ES-I3 (cell line): ENCODE measurements around the gene LRRFIP1.
"Not testable (repeated sequence)": the region's sequence is repeated elsewhere in the genome, so short reads cannot be mapped to it uniquely, and the experiment has no call there.

Source experiments
- H3K36me3 ChIP-seq: 2 replicates; pipeline ENCODE4 v1.6.1; 2013; ENCODE audit warnings: mild to moderate bottlenecking, low read length, control low read depth, moderate library complexity; ENCODE audit not compliant: insufficient read depth
- H3K4me1 ChIP-seq: 2 replicates; pipeline ENCODE4 v1.6.1; 2013; ENCODE audit warnings: mild to moderate bottlenecking, control low read depth, low read length; ENCODE audit not compliant: insufficient read depth
- H3K9ac ChIP-seq: 2 replicates; pipeline ENCODE4 v1.6.1; 2013; ENCODE audit warnings: low read depth, mild to moderate bottlenecking, low read length, moderate library complexity
- H3K9me3 ChIP-seq: 2 replicates; pipeline ENCODE4 v1.6.1; 2013; ENCODE audit warnings: mild to moderate bottlenecking, low read length, moderate library complexity; ENCODE audit not compliant: control insufficient read depth, insufficient read depth

LRRFIP1 gene

DNA sequence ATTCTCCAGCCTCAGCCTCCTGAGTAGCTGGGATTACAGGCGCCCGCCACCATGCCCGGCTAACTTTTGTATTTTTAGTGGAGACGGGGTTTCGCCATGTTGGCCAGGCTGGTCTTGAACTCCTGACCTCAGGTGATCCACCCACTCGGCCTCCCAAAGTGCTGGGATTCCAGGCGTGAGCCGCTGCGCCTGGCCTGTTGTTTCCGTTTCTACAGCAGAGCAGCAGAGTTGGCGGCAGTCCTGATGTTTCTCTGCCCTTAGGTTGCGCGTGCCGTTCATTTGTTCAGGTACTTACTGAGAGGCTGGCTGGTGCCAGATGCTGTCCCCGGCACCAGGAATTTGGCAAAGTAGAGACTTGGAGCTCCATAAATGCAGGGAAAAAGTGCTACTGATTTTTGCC is 123.1 kb downstream of the LRRFIP1 start:
- not testable (repeated sequence) for H3K9ac ChIP-seq, H3K4me1 ChIP-seq, H3K9me3 ChIP-seq
- peaks cover 17% of the 10 kb centered on the region for H3K36me3 ChIP-seq

DNA sequence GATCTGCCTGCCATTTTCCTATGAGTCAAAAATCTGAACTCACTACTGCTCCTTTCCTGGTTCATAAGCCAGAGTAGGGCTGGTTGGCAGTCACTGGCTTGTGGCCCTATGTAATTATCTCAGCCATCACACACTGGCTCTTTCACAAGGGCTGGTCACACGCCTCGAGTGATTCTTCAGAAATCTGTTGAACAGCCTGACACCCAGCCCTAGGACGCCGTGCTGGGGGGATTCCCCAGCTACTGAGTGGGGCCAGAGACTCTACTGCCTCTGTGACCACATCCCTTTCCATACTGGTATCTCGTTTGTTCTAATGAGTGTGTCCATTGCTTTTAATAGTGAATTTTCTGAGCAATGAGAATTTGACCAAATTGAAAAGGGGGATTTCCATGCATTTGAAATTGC is 125.4 kb downstream of the LRRFIP1 start:
- peaks cover 30% of the 10 kb centered on the region for H3K36me3 ChIP-seq
- no peaks in the 10 kb centered on the region for H3K9me3 ChIP-seq
- no peaks in the 10 kb centered on the region for H3K4me1 ChIP-seq
- H3K9ac ChIP-seq: no peak overlapping the region

DNA sequence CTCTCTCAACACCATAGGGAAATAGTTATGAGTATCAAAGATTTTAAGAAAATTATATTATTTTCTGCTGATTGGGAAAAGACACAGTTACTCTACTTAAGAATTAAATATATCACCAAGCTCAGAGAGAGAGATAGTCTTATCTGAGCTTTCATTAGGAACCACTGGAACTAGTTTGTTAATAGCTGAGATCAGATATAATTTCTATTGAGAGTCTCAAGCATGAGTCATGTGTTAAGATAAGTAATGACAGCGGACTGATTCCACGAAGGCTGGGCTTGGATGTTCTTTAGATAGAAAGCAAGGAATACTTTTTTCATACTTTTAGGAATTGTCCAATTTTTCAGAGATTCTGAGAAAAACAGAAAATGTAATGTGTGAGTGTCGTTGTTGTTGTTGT is 126.8 kb downstream of the LRRFIP1 start:
- Histone ChIP-seq H3K36me3 (peaks cover 22% of the 10 kb centered on the region), H3K4me1 (no peaks in the 10 kb centered on the region), H3K9ac (no peak overlapping the region), H3K9me3 (no peaks in the 10 kb centered on the region)

DNA sequence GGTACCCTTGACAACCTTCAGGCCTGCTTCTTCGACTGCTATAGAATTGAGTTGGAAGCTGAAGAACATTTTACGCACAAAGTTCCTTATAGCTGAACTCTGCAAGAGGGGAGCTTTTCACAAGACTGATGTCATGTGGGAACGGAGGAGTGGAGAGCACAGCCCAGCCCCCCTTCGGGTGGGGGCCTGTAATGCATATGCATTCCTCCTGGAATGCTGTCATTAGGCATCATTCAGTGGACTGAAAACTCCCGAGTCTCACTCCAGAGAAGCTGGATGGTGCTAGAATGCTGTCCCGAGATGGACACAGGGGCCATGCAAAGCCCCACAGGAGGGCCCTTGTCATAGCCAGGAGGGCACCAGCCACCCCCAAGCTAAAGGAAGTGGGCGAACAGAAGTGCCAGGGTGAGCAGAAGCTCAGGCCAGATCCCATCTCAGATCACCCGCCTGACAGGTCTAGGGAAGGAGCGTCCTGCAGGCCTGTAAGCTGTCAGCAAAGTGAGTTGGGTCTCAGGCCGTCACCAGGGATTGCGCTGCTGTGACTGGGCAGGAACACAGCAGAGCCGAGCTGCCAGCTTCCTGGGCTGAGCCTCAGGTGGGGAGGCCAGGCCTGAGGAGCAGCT is 127.3 kb downstream of the LRRFIP1 start:
- Histone ChIP-seq H3K36me3 (peaks cover 22% of the 10 kb centered on the region), H3K9ac (no peak overlapping the region), H3K4me1 (no peaks in the 10 kb centered on the region), H3K9me3 (no peaks in the 10 kb centered on the region)

DNA sequence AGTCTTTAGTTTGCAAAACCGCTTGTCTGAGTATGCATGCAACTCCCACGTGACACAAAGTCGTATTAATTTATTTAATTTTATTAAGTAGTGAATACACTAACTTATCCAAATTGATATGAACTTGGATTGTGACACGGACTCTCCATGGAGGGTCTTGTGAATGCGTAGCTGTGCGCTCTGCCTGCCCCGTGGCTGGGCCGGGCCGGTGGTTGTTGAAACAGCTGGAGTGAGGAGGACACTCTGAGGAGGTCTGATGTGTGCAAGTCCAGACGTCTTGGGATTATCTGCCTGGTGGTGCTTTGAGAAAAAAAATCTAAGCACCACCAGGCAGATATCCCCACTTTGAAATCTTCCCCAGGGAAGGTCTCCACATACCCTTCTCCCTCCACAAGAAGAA is 130.2 kb downstream of the LRRFIP1 start:
- H3K9ac ChIP-seq: no peak overlapping the region
- H3K36me3 ChIP-seq: peaks cover 32% of the 10 kb centered on the region
- no peaks in the 10 kb centered on the region for H3K9me3 ChIP-seq
- H3K4me1 ChIP-seq: no peaks in the 10 kb centered on the region

DNA sequence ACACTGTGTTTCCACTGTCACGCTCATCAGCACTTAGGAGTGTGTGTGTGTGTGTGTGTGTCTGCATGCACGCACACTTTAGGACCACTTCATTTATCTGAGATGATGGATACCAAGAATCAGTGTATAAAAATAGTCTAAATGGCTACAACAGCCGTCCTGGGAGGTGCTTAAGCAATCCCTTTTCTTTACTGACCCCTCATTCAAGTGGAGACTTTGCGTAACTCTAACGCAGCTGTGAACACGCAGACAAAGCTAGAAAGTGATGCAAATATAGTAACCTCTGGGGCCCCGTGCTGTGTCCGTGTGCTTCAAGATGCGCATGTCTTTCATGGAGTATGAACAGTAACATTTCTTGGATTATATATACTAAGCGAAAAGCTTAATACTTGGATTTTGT is 130.8 kb downstream of the LRRFIP1 start:
- H3K9me3 ChIP-seq: no peaks in the 10 kb centered on the region

DNA sequence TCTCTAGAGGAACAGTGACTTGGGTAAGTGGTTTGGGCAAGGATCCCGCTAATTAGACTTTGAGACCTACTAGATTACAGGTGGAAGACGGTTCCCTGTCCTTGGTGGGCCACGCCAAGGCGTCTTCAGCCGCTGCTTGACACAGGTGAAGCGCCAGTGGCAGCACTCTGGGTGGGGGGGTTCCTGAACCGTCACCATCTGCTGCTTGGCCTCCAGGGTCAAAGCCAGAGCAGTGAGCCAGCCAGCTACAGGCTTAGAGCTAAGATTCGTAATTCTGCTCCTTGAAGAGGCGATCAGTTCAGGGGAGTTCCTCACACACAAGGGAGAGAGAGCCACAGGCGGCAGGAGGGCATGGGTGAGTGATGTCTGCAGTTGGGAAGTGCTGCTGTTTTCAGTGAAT is 131.8 kb downstream of the LRRFIP1 start:
- no peaks in the 10 kb centered on the region for H3K9me3 ChIP-seq
- H3K4me1 ChIP-seq: no peaks in the 10 kb centered on the region
- peaks cover 32% of the 10 kb centered on the region for H3K36me3 ChIP-seq
- H3K9ac ChIP-seq: no peak overlapping the region

More for the DNA sequence above, 130.8 kb downstream of the LRRFIP1 start:
- peaks cover 32% of the 10 kb centered on the region for H3K36me3 ChIP-seq
- no peak overlapping the region for H3K9ac ChIP-seq
- no peaks in the 10 kb centered on the region for H3K4me1 ChIP-seq

DNA sequence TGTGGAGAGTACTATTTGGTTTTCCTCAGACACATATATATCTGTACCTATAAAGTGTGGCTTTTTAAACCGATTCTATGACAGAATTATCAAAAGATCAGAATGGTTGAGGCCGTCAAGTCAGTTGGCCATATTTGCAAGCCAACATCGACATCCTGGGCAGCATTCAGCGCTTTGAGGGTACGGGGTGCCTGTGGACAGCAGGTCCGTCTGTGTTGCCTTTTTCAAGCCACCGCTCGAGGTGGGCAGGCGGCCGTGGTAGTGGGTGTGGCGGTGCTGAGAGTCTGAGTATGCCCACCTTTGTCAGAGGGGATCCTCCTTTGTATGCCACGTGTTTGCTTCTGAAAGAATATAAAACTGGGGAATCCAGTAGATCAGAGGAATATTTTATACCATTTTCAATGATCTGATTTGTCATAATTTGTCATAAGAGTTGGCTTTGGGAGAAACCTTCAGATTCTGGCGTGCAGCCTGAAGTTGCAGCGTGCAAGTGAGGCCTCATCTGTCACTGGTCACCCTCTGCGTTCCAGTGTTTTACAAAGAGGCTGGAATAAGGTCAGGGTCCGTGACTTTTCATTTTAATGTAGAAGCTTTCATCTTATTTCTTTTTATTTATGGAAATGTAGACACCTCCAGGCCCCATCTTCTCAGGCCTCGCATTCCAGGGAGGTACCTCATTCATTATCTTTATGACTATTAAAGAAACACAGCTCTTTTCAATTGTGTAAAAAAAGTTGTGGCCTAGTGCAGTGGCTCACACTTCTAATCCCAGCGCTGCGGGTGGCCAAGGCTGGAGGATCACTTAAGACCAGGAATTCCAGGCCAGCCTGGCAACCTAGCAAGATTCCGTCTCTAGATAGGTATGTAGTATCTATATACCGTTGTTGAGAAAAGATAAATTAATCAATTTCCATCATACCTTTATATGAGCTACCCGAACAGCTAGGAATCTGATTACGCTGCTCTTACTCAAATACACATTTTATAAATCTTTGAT is 133.4 kb downstream of the LRRFIP1 start:
- no peaks in the 10 kb centered on the region for H3K4me1 ChIP-seq
- no peaks in the 10 kb centered on the region for H3K9me3 ChIP-seq
- peaks cover 30% of the 10 kb centered on the region for H3K36me3 ChIP-seq
- no peak overlapping the region for H3K9ac ChIP-seq

DNA sequence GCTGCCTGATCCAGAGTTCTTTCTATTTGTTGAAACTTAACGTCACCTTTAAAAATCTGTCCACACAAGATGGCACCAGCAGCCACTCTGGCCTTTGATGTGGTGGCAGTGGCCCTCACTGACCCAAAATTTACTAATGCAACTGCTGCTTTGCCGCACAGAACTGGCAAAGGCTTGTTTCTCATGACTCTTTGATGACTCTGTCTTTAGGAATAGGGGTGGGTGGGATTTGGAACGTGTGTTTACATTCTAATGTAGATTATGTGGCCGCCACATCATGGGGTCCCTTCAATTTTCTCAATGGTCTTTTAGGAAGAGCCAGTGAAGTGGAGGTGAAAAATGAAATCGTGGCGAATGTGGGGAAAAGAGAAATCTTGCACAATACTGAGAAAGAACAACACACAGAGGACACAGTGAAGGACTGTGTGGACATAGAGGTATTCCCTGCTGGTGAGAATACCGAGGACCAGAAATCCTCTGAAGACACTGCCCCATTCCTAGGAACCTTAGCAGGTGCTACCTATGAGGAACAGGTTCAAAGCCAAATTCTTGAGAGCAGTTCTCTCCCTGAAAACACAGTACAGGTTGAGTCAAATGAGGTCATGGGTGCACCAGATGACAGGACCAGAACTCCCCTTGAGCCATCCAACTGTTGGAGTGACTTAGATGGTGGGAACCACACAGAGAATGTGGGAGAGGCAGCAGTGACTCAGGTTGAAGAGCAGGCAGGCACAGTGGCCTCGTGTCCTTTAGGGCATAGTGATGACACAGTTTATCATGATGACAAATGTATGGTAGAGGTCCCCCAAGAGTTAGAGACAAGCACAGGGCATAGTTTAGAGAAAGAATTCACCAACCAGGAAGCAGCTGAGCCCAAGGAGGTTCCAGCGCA is 135.2 kb downstream of the LRRFIP1 start:
- not testable (repeated sequence) for H3K4me1 ChIP-seq, H3K9me3 ChIP-seq, H3K9ac ChIP-seq
- peaks cover 13% of the 10 kb centered on the region for H3K36me3 ChIP-seq

DNA sequence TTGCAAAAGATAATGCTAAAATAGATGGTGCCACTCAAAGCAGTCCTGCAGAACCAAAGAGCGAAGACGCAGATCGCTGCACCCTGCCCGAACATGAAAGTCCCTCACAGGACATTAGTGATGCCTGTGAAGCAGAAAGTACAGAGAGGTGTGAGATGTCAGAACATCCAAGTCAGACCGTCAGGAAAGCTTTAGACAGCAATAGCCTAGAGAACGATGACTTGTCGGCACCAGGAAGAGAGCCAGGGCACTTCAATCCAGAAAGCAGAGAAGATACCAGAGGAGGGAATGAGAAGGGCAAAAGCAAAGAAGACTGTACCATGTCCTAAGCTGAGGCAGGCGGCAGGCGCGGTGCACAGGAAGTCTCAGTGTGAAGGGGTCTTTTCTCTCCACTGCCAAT is 136.4 kb downstream of the LRRFIP1 start:
- Histone ChIP-seq H3K9me3 (no peaks in the 10 kb centered on the region), H3K36me3 (peaks cover 13% of the 10 kb centered on the region), H3K9ac (no peak overlapping the region), H3K4me1 (no peaks in the 10 kb centered on the region)

DNA sequence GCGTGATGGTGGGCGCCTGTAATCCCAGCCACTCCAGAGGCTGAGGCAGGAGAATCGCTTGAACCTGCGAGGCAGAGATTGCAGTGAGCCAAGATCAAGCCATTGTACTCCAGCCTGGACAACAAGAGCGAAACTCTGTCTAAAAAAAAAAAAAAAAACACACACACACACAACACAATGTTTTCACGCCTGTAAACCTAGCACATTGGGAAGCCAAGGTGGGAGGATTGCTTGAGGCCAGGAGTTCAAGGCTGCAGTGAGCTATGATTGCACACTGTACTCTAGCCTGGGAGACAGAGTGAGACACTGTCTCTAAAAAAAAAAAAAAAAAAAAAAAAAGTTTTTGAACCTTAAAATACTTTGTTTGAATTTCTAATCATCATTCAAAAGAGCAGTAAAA is 137.7 kb downstream of the LRRFIP1 start:
- peaks cover 14% of the 10 kb centered on the region for H3K36me3 ChIP-seq
- not testable (repeated sequence) for H3K9ac ChIP-seq, H3K9me3 ChIP-seq, H3K4me1 ChIP-seq

DNA sequence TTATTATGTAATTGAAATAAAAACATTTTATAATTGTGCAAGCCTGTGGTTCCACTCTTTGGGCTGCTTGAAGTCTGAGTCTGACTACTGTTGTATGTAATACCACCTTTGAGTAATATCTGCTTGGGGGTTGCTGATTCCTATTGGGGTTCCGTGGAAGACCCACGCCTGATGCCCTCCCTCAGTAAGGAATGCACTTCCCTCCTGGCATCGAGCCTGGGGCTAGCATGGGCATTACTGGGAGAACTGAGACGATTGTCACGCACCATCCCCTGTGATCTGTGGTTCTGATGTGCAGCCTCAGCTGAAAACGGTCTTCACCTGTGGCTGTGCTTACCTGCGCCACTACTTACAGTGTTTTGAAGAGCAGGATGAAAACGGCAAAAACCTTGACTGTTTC is 138.5 kb downstream of the LRRFIP1 start:
- no peak overlapping the region for H3K9ac ChIP-seq
- peaks cover 8% of the 10 kb centered on the region; the same call in 1 of the 2 replicates for H3K36me3 ChIP-seq

DNA sequence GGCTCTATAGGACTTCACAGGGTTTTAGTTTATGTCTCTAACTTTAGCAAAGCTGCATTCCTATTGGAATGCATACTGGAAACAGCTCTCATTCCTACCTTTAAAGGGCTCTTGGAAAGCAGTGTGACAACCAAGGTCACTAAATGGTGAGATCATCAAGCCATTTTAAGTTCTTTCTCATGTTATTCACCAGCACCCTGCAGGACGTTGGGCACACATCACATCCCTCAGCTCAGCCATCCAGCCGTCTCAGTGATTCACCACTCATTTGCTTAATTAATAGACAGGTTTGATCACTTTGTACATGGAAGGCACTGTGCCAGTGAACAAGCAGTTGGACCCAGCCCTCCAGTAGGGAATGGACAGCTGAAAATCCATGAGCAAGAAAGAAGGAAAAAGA is 139.0 kb downstream of the LRRFIP1 start:
- no peak overlapping the region for H3K9ac ChIP-seq
- no peaks in the 10 kb centered on the region for H3K4me1 ChIP-seq
- no peaks in the 10 kb centered on the region for H3K9me3 ChIP-seq
- peaks cover 8% of the 10 kb centered on the region; the same call in 1 of the 2 replicates for H3K36me3 ChIP-seq

More for the DNA sequence above, 138.5 kb downstream of the LRRFIP1 start:
- Histone ChIP-seq H3K4me1 (no peaks in the 10 kb centered on the region), H3K9me3 (no peaks in the 10 kb centered on the region)

DNA sequence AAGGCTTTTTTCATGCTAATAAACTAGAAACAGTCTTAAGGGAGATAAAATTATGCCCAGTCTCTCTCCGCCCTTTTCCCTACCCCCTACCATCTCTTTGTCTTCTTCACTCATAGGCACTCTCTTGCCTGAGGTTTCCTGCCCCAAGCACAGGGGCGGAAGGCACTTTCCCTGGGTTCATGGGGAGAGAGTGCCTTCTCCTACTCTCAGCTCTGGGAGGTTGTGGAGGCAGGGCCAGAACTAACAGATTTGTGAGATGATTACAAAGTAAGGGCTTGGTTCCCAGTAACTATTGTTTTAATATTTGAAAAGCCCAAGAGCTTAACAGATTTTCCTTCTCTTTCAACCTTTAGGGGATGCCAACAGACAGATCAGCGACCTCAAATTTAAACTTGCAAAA is 145.1 kb downstream of the LRRFIP1 start:
- Histone ChIP-seq H3K9me3 (no peaks in the 10 kb centered on the region; the same call in 1 of the 2 replicates), H3K9ac (no peak overlapping the region), H3K4me1 (no peaks in the 10 kb centered on the region), H3K36me3 (peaks cover 15% of the 10 kb centered on the region)
